A549 (cell line): ENCODE results near the gene CDK14. TPM values are rescaled to one million over a fixed set of nuclear protein-coding genes. Genes with fewer than 3 reads are reported as not detected.

Source experiments
- ATAC-seq, 2 experiments: fragments of 200-7000 bp in 1 of 2; fragments of >200 bp in 1 of 2; cut with Nextera tagmentation in 1 of 2; cut with Tn5 transposase in 1 of 2; 3 replicates each; pipeline versions ENCODE4 v1.8.0 to v1.9.1; 2018 to 2020; ENCODE audit warnings: mild to moderate bottlenecking in 1 of 2, moderate library complexity in 1 of 2
- CTCF ChIA-PET: fragments of 300-600 bp; sonication (Branson Sonifier 250); formaldehyde crosslinking; extraction: SDS; loops from one replicate; lab custom pipeline; 2021; ENCODE audit warnings: antibody characterized with exemption, inconsistent platforms; lab: Yijun Ruan, JAX
- POLR2A ChIA-PET: fragments of 350-600 bp; formaldehyde crosslinking; extraction: SDS; loops from one replicate; lab custom pipeline; 2021; ENCODE audit warnings: antibody characterized with exemption, inconsistent platforms; lab: Yijun Ruan, JAX
- DNase-seq, 2 experiments: peaks; one replicate each; pipeline versions ENCODE4 v3.0.0 to v3.0.0-alpha.2; 2011 to 2016; ENCODE audit warnings: low read depth in 1 of 2, low spot score in 1 of 2
- FAIRE-seq: peaks from 2 replicates; lab custom pipeline; 2011; peaks lifted over from hg19 to GRCh38; lab: Jason Lieb, UNC
- H3K27ac ChIP-seq, 2 experiments: fragments of >200 bp; sonication (Bioruptor Twin); formaldehyde crosslinking; 3 replicates each; pipeline ENCODE4 v1.5.1; 2016 to 2017
- H3K4me1 ChIP-seq: fragments of >200 bp; sonication (Bioruptor Twin); formaldehyde crosslinking; 3 replicates; pipeline ENCODE4 v1.6.1; 2016
- H3K4me2 ChIP-seq: fragments of >200 bp; sonication (Bioruptor Twin); formaldehyde crosslinking; 3 replicates; pipeline ENCODE4 v1.6.1; 2016
- H3K4me3 ChIP-seq: fragments of >200 bp; sonication (Bioruptor Twin); formaldehyde crosslinking; 3 replicates; pipeline ENCODE4 v1.5.1; 2016
- H3K9me3 ChIP-seq: fragments of >200 bp; sonication (Bioruptor Twin); formaldehyde crosslinking; 3 replicates; pipeline ENCODE4 v1.6.1; 2016
- ATOH8 ChIP-seq: fragments of 250-450 bp; sonication (Bioruptor Pico); IDR thresholded peaks from 2 replicates; pipeline ENCODE4 v1.5.0; 2020; ENCODE audit warnings: low read depth, mild to moderate bottlenecking, moderate library complexity
- BCL3 ChIP-seq: fragments of >200 bp; sonication (Bioruptor Twin); formaldehyde crosslinking; IDR thresholded peaks from 3 replicates; pipeline ENCODE4 v1.6.1; 2016
- CBX2 ChIP-seq: fragments of 200-600 bp; sonication (generic); IDR thresholded peaks from 2 replicates; pipeline ENCODE4 v1.6.1; 2016; ENCODE audit warnings: low read depth, mild to moderate bottlenecking, borderline replicate concordance
- CEBPB ChIP-seq, 2 experiments: fragments of >200 bp in 1 of 2; sonication (Bioruptor Twin) in 1 of 2; formaldehyde crosslinking in 1 of 2; IDR thresholded peaks; 2 replicates each; pipeline ENCODE4 v1.6.1; 2012 to 2016
- E2F6 ChIP-seq: IDR thresholded peaks from 2 replicates; pipeline ENCODE4 v1.6.1; 2012; ENCODE audit warnings: low read depth, borderline replicate concordance
- EHMT2 ChIP-seq: fragments of 200-600 bp; sonication (generic); IDR thresholded peaks from 2 replicates; pipeline ENCODE4 v1.6.1; 2016; ENCODE audit warnings: antibody characterized with exemption, low read depth, mild to moderate bottlenecking, moderate library complexity
- ESRRA ChIP-seq: fragments of 150-350 bp; IDR thresholded peaks from 2 replicates; pipeline ENCODE4 v1.6.1; 2014; ENCODE audit warnings: mild to moderate bottlenecking, low read length, borderline replicate concordance
- FOSB ChIP-seq: fragments of 250-450 bp; sonication (Bioruptor Pico); IDR thresholded peaks from 2 replicates; pipeline ENCODE4 v1.5.0; 2020; ENCODE audit warnings: mild to moderate bottlenecking, moderate library complexity
- FOSL2 ChIP-seq, 2 experiments: fragments of 450-650 bp in 1 of 2; fragments of >200 bp in 1 of 2; sonication (Bioruptor Twin) in 1 of 2; formaldehyde crosslinking; IDR thresholded peaks; 2 replicates each; pipeline versions ENCODE4 v1.5.0 to v1.6.1; 2016 to 2020; ENCODE audit warnings: mild to moderate bottlenecking in 1 of 2, moderate library complexity in 1 of 2
- HES2 ChIP-seq: fragments of >200 bp; sonication (Bioruptor Twin); formaldehyde crosslinking; IDR thresholded peaks from 2 replicates; pipeline ENCODE4 v1.6.1; 2016
- JUN ChIP-seq, 2 experiments: fragments of >200 bp; sonication (Bioruptor Twin); formaldehyde crosslinking; IDR thresholded peaks; 2 replicates in 1 of 2; 3 replicates in 1 of 2; pipeline ENCODE4 v1.6.1; 2016 to 2017
- KDM1A ChIP-seq: fragments of 200-600 bp; sonication (generic); IDR thresholded peaks from 2 replicates; pipeline ENCODE4 v1.6.1; 2016; ENCODE audit warnings: low read depth, mild to moderate bottlenecking
- MAX ChIP-seq: IDR thresholded peaks from 2 replicates; pipeline ENCODE4 v1.6.1; 2012
- NR3C1 ChIP-seq: fragments of >200 bp; sonication (Bioruptor Twin); formaldehyde crosslinking; IDR thresholded peaks from 3 replicates; pipeline ENCODE4 v1.6.1; 2017
- POLR2A ChIP-seq: IDR thresholded peaks from 2 replicates; pipeline ENCODE4 v1.6.1; 2012; ENCODE audit warnings: mild to moderate bottlenecking, low read length
- RAD21 ChIP-seq, 2 experiments: fragments of >200 bp in 1 of 2; sonication (Bioruptor Twin) in 1 of 2; formaldehyde crosslinking in 1 of 2; IDR thresholded peaks in 1 of 2; conservative IDR thresholded peaks in 1 of 2; 2 replicates in 1 of 2; 3 replicates in 1 of 2; pipeline ENCODE4 v1.6.1; 2012 to 2018; ENCODE audit warnings: inconsistent platforms in 1 of 2
- RARB ChIP-seq: fragments of 250-450 bp; sonication (Bioruptor Pico); IDR thresholded peaks from 2 replicates; pipeline ENCODE4 v1.8.0; 2021; ENCODE audit warnings: mild to moderate bottlenecking, moderate library complexity
- RCOR1 ChIP-seq: fragments of 150-350 bp; IDR thresholded peaks from 2 replicates; pipeline ENCODE4 v1.6.1; 2014; ENCODE audit warnings: antibody characterized with exemption, low read length, low read depth
- ZSCAN20 ChIP-seq: fragments of 250-450 bp; sonication (Bioruptor Pico); IDR thresholded peaks from 2 replicates; pipeline ENCODE4 v1.8.0; 2022; ENCODE audit warnings: mild to moderate bottlenecking, moderate library complexity
- whole genome bisulfite sequencing: methylation state at CpG from one replicate; pipeline ENCODE4 v1.1.6; 2017; ENCODE audit errors: missing lambda C conversion rate; 5-methylcytosine and 5-hydroxymethylcytosine counted together
- polyA plus RNA-seq, 4 experiments: library from polyadenylated mRNA; depleted of rRNA in 3 of 4; stranded (reverse); fragments of >200 nt; fragmentation: RNase III in 1 of 4; extraction: RNeasy Plus Mini Kit Qiagen cat#74134 plus additional on column Dnase treatment in 1 of 4; gene quantifications; 2 replicates in 3 of 4; 3 replicates in 1 of 4; pipeline ENCODE4 v1.2.3, GENCODE V29; 2011 to 2017

The CDK14 gene
- polyA plus RNA-seq, 2 of the 4 experiments (the other 2 are of a cell fraction), result 0.21 to 0.23 TPM

- no peak for FAIRE-seq
- H3K4me3 ChIP-seq, result no peak overlapping the region
- no peak for TF ChIP-seq ESRRA
- TF ChIP-seq EHMT2, result no peak
- TF ChIP-seq NR3C1, result no peak
- TF ChIP-seq RARB (CRISPR knock-in tag), result no peak
- TF ChIP-seq FOSB (CRISPR knock-in tag), result no peak
- TF ChIP-seq CEBPB (IDR thresholded peaks at IDR 0.05), result no peak
- TF ChIP-seq POLR2A, result no peak
- no peak for TF ChIP-seq RAD21 (conservative IDR thresholded peaks at IDR 0.05 in 1 of 2, IDR thresholded peaks at IDR 0.05 in 1 of 2)
- TF ChIP-seq, all 56 proteins: peak for 0
- no peaks in the 10 kb centered on the region for H3K4me1 ChIP-seq
- no peak overlapping the region for H3K4me2 ChIP-seq
- CTCF ChIA-PET, result interaction anchor here (1.0 kb wide), 1 partner anchor 139 kb away, joined by 5 read pairs; no protein-coding TSS in a partner anchor
- POLR2A ChIA-PET, result no interaction called here
- ATAC-seq, result no peak
- 53% methylated on average over 2 of the region's 2 CpGs for WGBS
- no peak for DNase-seq
- H3K27ac ChIP-seq, result no peak overlapping the region
- no peaks in the 10 kb centered on the region for H3K9me3 ChIP-seq
Measured at GRCh38 chr7:91185771-91186170, 589.6 kb downstream of the CDK14 start.

GRCh38 chr7:91187061-91187460 lies 590.9 kb downstream of the CDK14 start:
- no peaks in the 10 kb centered on the region for H3K4me1 ChIP-seq
- no peak for FAIRE-seq
- no peak overlapping the region for H3K4me2 ChIP-seq
- ATAC-seq, result no peak
- TF ChIP-seq ESRRA, result no peak
- TF ChIP-seq KDM1A, result no peak
- no peak for TF ChIP-seq FOSL2 (IDR thresholded peaks at IDR 0.05)
- TF ChIP-seq FOSL2 (CRISPR knock-in tag; IDR thresholded peaks at IDR 0.05), result no peak
- TF ChIP-seq CEBPB (IDR thresholded peaks at IDR 0.05), result no peak
- TF ChIP-seq MAX, result no peak
- TF ChIP-seq E2F6, result no peak
- no peak for TF ChIP-seq ATOH8 (CRISPR knock-in tag)
- no peak for TF ChIP-seq RAD21 (conservative IDR thresholded peaks at IDR 0.05 in 1 of 2, IDR thresholded peaks at IDR 0.05 in 1 of 2)
- ChIA-PET POLR2A (no interaction called here), CTCF (interaction anchor here (0.6 to 1.0 kb wide), 2 partner anchors 138 to 348 kb away, joined by 3 to 5 read pairs; no protein-coding TSS in a partner anchor)
- DNase-seq, result no peak
- H3K27ac ChIP-seq, result no peak overlapping the region
- 5% methylated on average over 2 of the region's 2 CpGs for WGBS
- no peak overlapping the region for H3K4me3 ChIP-seq
- H3K9me3 ChIP-seq, result no peaks in the 10 kb centered on the region

GRCh38 chr7:91191771-91192170 lies 595.6 kb downstream of the CDK14 start:
- POLR2A ChIA-PET, result no interaction called here
- no peak overlapping the region for H3K27ac ChIP-seq
- TF ChIP-seq RCOR1 (no peak), ZSCAN20 (CRISPR knock-in tag) (no peak), CBX2 (no peak), FOSL2 (IDR thresholded peaks at IDR 0.05) (no peak), FOSL2 (CRISPR knock-in tag; IDR thresholded peaks at IDR 0.05) (no peak), HES2 (no peak), JUN (IDR thresholded peaks at IDR 0.05) (no peak), BCL3 (no peak), E2F6 (no peak)
- TF ChIP-seq, all 56 proteins: peak for 0
- no peak overlapping the region for H3K4me2 ChIP-seq
- FAIRE-seq (no peak), ATAC-seq (no peak), DNase-seq (no peak)
- no peaks in the 10 kb centered on the region for H3K9me3 ChIP-seq
- H3K4me3 ChIP-seq, result no peak overlapping the region
- WGBS, result 16% methylated on average over 3 of the region's 3 CpGs
- H3K4me1 ChIP-seq, result no peaks in the 10 kb centered on the region
- CTCF ChIA-PET, result no interaction called here
